HG02759 (cell line): ENCODE measurements around the gene POU6F2.
"Not testable (repeated sequence)": the region's sequence is repeated elsewhere in the genome, so short reads cannot be mapped to it uniquely, and the experiment has no call there.

ENCODE experiments used
- ATAC-seq: cut with Tn5 transposase; IDR thresholded peaks from one replicate; pipeline ENCODE4 v1.9.1; 2021; ENCODE audit warnings: mild to moderate bottlenecking, moderate library complexity; ENCODE audit not compliant: unreplicated experiment

The POU6F2 gene, protein sequence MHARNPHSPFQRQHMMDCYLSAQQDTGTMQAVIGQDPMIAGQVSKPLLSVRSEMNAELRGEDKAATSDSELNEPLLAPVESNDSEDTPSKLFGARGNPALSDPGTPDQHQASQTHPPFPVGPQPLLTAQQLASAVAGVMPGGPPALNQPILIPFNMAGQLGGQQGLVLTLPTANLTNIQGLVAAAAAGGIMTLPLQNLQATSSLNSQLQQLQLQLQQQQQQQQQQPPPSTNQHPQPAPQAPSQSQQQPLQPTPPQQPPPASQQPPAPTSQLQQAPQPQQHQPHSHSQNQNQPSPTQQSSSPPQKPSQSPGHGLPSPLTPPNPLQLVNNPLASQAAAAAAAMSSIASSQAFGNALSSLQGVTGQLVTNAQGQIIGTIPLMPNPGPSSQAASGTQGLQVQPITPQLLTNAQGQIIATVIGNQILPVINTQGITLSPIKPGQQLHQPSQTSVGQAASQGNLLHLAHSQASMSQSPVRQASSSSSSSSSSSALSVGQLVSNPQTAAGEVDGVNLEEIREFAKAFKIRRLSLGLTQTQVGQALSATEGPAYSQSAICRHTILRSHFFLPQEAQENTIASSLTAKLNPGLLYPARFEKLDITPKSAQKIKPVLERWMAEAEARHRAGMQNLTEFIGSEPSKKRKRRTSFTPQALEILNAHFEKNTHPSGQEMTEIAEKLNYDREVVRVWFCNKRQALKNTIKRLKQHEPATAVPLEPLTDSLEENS

DNA sequence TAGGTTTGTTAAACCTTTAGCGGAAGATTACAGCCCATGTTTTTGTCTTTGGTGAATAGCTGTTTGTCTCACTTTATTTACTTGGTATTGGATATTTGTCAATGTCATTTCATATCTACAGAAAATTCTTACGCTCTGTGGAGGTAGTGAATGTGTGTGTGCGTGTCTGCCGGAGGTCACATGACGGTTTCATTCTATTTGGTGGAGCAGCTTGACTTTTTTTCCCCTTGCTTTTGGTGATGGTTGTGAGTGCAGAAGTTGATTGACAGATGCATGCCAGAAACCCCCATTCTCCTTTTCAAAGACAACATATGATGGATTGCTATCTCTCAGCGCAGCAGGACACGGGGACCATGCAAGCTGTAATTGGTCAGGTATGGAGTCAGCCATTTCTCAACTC, at the start of gene POU6F2:
Gene POU6F2, plus strand, starts transcription at position 225 of the 400 bp plus-strand sequence. Its CDS starts 45 bp downstream, at position 270.
- ATAC-seq, result no peak

DNA sequence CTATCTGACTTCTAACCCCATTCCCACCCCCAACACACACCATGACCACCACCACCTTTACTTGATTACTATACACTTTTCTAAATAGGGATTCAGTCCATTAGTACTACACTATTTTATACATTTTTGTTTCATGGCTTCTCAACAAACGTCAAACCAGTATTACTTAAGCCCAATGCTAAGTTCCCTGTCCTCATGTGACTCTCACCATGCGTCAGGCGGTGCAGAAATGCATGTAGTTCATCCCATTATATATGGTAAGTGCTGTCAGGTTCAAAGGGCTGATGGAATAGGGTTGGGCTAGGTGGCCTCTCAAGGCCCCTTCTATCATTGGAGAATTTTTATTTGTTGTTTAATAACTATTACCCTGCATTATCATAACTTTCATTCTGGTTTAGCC, 49.2 kb upstream of the POU6F2 start:
- ATAC-seq, result no peak

DNA sequence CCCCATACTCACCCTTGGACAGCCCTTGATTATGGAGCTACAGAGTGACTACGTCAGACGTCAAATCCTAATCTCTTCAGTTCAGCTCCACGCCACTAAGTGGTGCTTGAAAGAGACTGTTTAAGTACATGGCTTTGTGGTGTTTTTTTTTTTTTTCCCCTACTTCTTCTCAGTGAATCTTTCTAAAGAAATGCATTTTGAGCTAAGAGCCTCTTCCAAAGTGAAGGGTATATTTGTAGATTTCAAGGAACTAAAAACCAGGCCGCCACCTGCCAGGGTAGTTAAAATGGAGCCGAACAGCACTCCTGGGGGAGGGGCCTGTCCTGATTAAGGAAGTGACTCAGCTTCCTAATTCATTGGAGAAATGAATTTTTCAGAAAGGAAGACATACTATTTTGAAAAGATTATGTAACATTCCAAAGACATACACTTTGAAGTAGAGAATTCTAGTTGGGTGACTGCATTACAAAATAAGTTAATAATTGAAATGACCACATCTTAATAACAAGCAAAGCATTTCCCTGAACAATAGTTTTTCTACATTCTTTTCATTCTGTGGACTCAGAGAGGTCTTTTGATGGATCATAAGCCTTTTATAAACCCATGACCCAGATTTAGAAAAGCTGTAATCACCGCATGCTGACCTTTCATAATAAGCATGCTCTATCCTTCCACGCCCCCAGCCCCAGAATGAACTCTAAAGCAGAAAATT, 48.1 kb upstream of the POU6F2 start:
- ATAC-seq, result no peak

DNA sequence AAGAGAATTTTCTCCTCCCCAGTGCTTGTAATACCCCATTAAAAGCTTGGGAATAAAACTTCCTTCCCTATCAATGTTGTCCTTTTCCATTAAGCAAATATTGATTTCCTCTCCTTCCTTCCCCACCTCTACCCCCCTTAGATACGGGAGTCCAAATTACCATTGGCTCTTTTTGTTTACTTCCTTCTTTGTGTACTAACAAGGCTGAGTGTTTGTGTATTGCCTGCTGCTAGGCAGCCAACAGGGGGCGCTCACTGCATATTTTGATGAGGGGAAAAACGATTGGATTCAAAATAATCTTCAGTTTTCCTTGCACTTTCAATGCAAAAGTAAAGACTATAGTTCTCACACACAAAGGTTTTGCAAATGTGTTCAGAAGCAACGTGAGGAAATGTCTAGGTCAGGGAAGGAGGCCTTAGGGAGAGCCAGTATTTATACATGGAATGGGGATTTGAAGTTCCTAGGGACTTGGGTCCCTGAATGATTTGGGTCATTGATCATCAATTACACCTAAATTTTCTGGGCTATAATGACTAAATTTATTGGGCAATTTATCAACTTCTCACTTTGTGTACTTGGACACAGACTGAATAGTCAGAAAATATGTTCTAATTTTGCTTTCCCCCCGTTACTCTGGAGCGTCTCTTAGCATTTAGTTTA, 45.1 kb upstream of the POU6F2 start:
- ATAC-seq, result peak; percentile 78

DNA sequence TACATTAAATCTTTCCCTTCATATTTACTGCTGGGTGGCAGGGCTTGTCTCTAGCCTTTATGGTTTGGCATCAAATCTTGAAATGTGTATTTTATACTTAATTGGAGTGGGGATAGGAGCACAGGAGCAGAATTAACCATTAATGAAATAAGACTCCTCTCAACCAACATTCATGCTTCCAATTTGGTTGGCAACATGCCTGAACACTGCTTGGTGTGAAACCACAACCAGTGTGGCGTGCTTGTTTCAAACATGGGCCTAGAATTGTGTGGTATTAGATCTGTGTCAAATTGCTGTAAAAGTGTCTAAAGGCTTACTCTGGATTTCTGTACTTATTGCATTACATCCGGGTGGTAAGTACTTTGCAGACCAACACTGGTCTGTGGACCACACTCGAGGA, 43.7 kb upstream of the POU6F2 start:
- no peak for ATAC-seq

DNA sequence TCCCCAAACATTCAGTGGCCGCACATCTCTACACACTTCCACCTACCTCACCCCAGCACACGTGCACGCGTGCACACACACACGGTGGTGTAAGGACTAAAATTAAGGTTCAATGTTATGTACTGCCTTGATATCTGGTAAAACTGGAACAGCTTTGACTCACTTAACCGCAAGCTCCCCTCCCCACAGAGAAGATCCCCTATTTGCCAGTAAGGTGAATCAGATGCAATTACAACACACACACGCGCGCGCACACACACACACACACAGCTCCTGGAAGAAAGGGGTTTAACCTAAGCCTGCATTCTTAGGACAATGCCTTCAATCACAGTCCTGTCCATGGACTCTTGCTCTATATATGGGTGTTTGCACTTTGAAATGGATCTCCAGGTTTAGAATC, 43.2 kb upstream of the POU6F2 start:
- no peak for ATAC-seq

DNA sequence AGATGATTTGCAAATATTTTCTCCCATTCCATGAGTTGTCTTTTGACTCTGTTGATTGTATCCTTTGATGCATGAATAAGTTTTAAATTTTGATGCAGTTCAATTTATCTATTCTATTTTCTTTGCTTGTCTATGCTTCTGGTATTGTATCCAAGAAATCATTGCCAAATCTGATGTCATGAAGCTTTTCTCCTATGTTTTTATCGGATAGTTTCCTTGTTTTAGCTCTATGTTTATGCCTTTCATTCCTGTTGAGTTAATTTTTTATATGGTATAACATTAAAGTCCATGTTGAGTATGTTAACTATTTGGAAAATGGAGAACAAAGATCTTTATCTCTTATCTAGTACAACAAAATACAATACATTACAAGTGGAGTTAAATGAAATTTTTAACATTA, 41.1 kb upstream of the POU6F2 start:
- no peak for ATAC-seq

DNA sequence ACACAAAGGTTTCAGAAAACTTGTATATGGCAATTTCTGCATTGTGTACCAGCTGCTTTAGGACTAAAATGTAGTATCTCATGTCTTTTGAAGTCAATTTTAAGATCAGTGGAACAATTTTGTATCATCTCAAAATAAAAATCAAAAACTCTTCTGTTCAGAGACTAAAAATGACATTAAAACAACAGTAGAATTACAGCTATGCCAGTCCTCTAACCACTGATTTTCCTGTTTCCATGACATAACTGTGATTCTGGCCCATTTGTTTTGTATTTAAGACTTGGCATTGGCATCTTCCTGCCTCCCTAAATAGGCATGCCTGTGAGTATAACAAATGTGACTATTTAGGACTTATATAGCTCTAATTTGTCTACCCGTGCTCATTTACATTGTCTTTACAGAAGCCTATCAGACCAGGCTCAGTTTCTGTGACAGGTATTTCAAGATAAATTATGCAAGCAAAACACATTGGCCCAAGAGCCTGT, 39.7 kb upstream of the POU6F2 start:
- no peak for ATAC-seq

DNA sequence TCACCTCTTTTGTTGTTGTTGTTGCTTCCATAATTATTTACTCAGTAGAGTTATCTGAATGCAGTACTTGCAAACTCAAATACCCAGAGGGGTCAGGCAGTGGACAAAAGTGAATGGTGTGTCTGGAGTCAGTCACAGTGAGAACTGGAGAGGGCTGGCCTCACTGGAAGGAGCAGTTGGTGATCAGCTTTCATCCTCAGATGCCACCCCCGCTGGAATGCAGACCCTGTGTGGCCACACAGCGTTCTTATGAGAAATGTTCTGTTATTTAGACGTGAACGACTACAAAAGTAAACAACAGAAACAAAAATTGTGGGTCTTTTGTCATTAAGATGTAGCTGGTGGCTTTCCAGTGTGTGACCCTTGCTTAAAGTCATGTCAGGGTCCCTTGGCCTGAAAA, 39.1 kb upstream of the POU6F2 start:
- no peak for ATAC-seq

DNA sequence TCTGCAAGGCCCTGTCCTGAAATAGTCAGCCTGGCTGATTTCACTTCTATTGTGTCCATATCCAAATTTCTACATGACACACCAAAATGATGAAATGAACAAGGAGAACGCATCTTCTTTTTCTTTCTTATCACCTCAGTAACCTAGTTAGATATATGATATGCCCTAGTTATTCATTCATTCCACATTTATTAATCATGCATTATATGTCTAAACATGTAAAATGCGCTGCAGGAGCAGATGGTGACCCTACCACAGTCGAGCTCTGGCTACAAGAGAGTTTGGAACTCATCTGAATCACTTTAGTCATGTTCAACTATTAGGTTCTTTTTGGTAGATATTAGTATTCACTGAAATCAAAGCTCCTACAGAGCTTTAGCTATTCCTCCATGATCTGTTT, 36.9 kb upstream of the POU6F2 start:
- ATAC-seq, result no peak

DNA sequence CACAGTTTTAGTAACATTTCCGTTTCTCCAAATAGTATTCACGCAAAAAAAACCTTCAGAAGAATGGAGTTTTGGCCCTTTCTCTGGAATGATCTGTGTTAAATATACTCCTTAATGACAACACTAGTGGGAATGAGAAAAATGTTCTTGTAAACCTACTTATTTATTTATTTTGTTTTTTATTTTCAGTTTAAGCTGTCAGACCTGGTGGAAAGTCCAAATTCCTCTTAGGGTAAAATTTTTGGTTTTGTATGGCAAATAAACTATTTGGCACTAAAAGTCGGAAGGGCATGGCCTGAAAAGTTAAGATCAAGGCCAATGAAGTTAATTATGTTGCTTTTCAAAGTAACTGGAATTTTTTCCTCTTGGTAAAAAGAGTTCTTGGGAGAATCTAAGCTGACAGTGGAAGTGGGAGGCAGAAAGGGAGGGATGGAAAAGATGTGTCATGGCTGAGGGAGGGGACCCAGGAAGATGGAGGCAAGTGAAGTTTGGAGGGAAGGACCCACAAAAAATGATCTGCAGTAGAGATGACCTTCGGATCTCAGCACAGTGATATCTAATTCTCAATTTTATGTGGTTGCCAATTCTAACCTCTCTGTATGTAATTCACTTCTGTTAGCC, 35.2 kb upstream of the POU6F2 start:
- no peak for ATAC-seq

DNA sequence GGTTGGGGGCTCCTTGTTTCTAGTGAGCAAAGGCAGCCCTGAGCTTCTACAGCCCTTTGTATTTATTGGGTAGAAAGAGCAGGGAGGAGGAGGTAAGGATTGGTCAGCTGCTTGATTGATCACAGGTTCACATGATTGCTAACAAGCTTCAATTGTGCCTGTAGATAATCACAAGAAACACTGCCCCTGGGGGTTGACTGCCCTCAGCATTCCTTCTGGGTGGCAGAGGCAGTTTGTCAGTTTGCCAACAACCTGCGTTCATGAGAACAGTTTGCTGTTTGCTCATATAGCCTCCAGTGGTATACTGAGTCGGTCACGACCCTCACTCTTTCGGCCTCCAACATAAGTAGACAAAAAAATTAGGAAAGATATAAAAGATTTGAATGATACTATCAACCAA, 30.2 kb upstream of the POU6F2 start:
- not testable (repeated sequence) for ATAC-seq

DNA sequence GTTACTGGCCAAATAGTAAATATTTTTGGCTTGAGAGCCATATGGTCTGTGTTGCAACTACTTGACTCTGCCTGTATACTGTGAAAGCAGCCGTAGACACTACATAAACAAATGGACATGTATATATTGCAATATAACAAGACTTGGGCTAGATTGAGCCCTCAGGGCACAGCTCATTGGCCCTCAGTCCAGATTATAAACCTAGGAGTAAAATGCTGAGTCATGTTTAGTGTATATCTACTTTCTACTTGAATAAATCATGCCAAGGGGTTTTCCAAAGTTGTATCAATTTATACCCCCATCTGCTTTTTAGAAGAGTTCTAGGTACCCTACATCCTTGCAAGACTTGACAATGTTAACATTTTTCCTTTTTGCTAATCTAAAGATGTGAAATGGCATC, 27.4 kb upstream of the POU6F2 start:
- ATAC-seq, result no peak

DNA sequence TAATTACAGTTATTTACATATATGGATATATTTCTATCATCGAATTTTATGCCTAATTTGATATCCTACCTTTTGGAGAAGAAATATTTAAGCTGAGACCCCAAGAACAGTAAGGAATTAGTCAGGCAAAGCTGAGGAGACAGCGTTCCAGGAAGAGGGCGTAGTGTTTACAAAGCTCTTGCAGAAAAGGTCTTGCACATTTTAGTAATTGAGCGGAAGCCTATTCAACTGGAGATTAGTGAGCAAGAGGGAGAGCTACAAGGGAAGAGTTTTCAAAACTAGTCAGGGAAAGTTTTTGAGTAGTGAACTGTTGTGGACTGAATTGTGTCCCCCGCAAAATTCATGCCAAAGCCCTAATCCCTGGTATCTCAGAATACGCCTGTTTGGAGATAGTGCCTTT, 26.5 kb upstream of the POU6F2 start:
- ATAC-seq, result no peak

DNA sequence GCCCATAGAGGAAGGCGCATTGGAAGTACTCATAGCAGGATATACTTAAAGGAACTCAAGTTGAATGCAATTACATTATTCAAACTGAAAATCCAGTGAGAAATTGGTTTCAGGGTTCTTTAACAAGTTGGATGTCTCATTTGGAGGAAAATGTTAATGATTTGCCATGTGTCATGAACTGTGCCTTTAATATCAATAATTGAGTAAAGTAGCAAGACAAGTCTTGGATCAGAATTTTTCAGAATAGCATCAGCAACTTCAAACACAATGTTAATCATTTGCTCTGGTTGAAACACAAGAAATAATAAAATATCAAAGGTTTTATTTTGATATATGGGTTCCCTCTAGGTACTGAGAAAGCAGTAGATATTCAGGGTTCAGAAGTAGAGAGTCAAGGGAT, 24.5 kb upstream of the POU6F2 start:
- ATAC-seq, result no peak

DNA sequence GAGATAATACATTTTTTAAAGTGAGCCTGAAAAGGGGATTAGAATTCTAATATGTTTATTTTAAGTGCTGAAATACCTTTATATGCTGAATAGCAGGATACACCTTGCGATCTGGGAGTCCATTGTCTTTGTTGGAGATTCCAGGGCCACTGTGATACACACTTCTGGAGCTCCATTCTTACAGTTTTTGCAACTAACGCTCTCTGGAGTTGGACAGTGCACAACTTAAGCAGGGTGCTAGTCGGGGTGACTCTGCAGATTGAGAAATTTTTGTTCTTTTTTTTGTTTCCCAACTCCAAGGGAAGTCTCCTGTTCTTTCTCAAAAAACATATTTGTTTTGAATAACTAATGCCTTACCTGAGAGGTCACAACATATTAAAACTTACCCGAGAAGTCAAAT, 23.7 kb upstream of the POU6F2 start:
- no peak for ATAC-seq

DNA sequence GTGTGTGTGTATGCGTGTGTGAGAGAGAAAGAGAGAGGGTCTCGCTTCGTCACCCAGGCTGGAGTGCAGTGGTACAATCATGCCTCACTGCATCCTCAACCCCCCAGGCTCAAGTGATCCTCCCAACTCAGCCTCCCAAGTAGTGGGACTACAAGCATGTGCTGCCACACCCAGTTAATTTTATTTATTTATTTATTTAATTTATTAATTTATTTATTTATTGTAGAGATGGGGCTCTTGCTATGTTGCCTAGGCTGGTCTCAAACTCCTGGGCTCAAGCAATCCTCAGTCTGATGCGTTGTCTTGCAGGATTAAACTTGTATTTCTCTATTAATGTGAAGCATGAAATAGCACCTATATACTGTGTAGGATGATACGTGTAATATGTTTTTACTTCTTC, 21.8 kb upstream of the POU6F2 start:
- no peak for ATAC-seq

DNA sequence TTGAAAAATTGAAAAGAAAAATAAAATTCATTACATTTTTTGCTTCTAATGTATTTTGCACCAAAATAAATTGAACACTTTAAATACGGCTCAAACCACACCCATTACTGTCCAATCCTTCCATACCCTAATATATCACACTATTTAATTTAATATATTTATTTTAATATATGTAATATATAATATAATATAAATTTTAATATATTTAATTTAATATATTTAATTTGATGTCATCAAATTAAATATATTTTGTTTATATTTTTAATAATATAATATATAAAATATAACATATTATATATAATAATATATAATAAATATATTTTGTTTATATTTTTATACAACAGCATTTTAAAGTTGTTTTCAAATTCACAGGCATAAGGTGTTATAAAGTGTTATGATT, 15.7 kb upstream of the POU6F2 start:
- ATAC-seq, result no peak

DNA sequence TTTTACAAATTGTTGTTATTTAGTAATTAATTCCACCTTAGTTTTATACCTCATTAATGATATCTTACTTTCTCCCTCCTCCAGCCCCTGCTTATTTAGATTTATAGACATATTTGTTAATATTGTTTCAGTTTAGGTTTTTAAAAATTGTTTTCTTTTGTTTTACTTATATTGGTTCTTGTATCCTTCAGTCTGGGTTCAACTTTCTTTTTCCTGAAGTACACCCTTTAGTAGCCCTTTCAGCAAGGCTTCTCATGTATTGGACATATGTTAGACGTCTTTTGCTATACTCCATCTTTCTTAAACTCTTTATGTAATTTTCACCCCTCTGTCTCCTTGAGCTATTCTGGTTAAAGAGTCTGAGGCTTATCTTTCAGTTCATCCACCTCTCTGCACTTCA, 12.8 kb upstream of the POU6F2 start:
- ATAC-seq, result no peak

DNA sequence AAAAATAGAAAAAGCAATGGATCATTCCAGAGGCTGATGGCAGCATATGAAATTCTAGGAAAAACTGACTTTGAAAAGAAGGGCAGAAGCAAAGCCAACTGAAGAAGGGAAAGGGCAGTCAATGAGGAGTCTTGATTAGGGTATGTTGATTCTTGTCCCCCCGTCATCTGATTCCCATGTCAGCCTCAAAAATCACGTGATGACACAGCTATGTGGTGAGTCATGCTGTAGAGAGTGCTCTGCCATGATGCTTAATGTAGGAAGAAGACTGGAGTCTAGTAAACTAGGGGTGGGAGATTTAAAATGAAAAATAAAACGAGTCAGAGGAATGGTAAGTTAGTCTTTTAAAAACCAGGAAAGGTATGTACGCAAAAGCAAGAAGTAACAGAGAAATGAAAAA, 3.9 kb upstream of the POU6F2 start:
- no peak for ATAC-seq

DNA sequence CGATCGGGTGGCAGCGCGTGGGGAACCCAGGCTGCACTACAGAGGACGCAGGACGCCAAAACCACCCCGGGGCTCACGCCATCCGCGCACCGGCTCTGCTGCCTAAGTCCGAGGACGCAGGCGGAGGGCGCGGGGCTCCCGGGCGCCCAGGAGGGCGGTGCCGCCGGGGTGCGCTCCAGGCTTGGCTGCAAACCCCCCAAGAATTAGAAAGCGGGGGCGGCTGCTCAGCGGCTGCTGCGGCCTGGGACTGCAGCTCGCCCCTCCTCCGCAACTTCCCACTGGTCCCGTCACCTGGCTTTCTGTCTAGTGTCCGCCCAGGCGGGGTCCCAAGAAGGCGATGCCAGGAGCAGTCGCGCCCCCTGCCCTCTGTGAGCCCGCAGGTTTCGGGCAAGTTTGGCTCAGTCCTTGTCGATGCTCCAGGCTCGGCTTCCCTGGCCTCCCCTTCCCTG, 1.7 kb upstream of the POU6F2 start:
- no peak for ATAC-seq
